Measurements from ENCODE around the gene SECISBP2L.

DNA sequence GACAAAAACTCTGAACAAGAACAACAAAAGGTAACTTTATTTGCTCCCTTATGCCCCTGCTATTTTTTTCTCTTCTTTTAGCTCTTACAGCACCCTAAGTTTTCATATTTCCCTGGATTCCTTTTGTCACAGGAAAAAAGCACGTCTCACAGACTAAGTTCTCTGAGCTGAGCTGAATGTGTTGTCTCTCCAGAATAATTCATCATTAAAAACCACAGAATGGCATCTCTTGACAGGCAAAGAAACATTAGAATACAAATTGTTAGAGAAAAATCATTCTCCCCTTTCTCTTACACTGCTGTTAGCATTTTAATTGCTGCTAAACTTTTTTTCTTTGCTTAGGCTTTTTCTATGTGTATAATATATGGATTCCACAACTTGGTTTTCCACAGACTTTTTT lies 48.7 kb upstream of the SECISBP2L start:
- TF ChIP-seq, protein P1, sequence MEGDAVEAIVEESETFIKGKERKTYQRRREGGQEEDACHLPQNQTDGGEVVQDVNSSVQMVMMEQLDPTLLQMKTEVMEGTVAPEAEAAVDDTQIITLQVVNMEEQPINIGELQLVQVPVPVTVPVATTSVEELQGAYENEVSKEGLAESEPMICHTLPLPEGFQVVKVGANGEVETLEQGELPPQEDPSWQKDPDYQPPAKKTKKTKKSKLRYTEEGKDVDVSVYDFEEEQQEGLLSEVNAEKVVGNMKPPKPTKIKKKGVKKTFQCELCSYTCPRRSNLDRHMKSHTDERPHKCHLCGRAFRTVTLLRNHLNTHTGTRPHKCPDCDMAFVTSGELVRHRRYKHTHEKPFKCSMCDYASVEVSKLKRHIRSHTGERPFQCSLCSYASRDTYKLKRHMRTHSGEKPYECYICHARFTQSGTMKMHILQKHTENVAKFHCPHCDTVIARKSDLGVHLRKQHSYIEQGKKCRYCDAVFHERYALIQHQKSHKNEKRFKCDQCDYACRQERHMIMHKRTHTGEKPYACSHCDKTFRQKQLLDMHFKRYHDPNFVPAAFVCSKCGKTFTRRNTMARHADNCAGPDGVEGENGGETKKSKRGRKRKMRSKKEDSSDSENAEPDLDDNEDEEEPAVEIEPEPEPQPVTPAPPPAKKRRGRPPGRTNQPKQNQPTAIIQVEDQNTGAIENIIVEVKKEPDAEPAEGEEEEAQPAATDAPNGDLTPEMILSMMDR (IDR thresholded peaks at IDR 0.05; ENCODE audit: low read length), result no peak
- no peak for TF ChIP-seq EZH2 (optimal IDR thresholded peaks at IDR 0.05; ENCODE audit: low read depth, low read length)
